Measurements from ENCODE around the gene SEC11C.

SEC11C gene

GRCh38 chr18:59109375-59109774 is 30.3 kb upstream of the SEC11C start:
- TF ChIP-seq CTCF (IDR thresholded peaks at IDR 0.05; ENCODE audit: low read depth, low read length): no peak
- H3K4me3 ChIP-seq (ENCODE audit: low read depth, low read length): no peak overlapping the region

DNA sequence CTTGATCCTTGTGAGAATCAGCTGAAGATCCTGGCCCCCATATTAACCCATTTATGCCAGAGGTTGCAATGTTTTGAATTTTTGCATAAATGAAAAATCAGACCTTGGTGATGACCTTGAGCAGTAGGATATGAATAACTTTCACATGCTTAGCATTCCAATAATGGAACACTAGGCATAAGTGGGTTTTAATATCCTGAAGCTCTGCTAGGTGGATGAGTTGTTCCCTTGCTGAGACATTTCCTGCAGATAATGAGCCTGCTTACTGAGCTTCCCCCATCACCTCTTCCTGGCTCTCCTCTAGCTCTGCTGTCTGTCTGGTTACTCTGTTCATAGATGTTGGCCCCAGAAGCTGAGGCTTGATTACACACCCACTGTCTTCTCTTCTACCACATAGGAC is 25.5 kb upstream of the SEC11C start:
- no peak overlapping the region for H3K4me3 ChIP-seq (ENCODE audit: low read depth, low read length)
- no peak for TF ChIP-seq CTCF (IDR thresholded peaks at IDR 0.05; ENCODE audit: low read depth, low read length)

GRCh38 chr18:59123588-59124369 is 15.9 kb upstream of the SEC11C start:
- TF ChIP-seq CTCF (IDR thresholded peaks at IDR 0.05; ENCODE audit: low read depth, low read length): no peak
- H3K4me3 ChIP-seq (ENCODE audit: low read depth, low read length): no peak overlapping the region

- H3K4me3 ChIP-seq (ENCODE audit: low read depth, low read length): no peak overlapping the region
Observed at GRCh38 chr18:59124370-59124704, 15.3 kb upstream of the SEC11C start.

DNA sequence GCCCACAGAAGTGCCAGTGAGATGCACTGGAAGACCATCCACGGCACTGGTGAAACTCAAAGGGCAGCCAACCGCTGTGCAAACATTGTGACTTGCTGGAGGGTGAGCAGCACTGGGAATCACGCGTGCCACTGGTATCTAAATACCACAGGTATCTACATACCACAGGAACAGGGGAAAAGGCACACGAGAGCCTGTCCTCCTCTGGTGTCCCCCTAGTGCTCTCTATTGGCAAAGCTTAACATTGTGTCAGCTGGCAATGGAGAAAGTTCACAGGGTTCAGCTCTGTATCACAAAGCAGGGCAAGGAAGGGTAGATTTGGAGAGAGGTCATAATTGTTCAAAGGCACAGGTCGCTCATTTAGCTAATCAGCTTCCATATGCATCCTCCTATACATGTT is 12.6 kb upstream of the SEC11C start:
- no peak for TF ChIP-seq CTCF (IDR thresholded peaks at IDR 0.05; ENCODE audit: low read depth, low read length)
- no peak overlapping the region for H3K4me3 ChIP-seq (ENCODE audit: low read depth, low read length)

More at GRCh38 chr18:59124370-59124704, 15.3 kb upstream of the SEC11C start:
- no peak for TF ChIP-seq CTCF (IDR thresholded peaks at IDR 0.05; ENCODE audit: low read depth, low read length)

GRCh38 chr18:59129951-59130703 is 9.6 kb upstream of the SEC11C start:
- TF ChIP-seq CTCF (IDR thresholded peaks at IDR 0.05; ENCODE audit: low read depth, low read length): no peak
- H3K4me3 ChIP-seq (ENCODE audit: low read depth, low read length): no peak overlapping the region

DNA sequence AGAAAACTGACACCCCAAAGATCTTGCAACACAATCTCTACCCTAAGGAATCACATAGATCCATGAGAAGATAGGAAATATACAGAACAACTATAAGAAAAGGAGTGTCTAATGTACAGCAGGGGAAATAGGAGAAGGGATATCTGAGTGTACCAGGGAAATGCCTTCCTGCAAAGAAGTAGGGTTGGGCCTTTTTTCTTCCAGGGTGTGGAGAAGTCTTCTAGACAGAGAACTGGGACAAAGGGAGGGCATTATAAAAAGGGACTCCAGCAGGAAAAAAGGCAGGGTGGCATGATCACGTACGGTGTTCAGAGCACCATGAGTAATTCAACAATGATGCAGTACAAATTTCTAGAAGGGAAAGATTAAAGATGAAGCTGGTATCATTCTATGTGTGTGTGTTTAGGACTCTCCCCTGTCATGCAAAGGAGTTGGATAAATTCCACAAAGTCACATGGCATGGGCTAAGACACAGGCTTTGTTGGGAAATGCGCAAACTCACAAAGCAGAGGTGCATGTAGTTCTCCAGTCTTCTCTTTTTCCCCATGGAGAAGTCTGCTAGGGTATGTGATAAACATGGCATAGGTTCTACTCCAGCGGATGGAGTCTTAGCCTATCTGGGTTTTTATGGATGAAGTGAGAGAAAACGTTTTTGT is 6.7 kb upstream of the SEC11C start:
- H3K4me3 ChIP-seq (ENCODE audit: low read depth, low read length): no peak overlapping the region
- no peak for TF ChIP-seq CTCF (IDR thresholded peaks at IDR 0.05; ENCODE audit: low read depth, low read length)
